Jurkat, Clone E6-1 (cell line): ENCODE results near the gene ERN1.
"Not testable (repeated sequence)": the region's sequence is repeated elsewhere in the genome, so short reads cannot be mapped to it uniquely, and the experiment has no call there.

Experiments
- DNase-seq: peaks from one replicate; pipeline ENCODE4 v3.0.0-alpha.2; 2011; ENCODE audit warnings: low read depth, low spot score
- H3K4me3 ChIP-seq: 2 replicates; pipeline ENCODE4 v1.5.1; 2011; ENCODE audit warnings: mild to moderate bottlenecking, low read length, control low read depth, moderate library complexity

The ERN1 gene

GRCh38 chr17:64020056-64020766, 109.7 kb downstream of the ERN1 start, which contains the start of gene ICAM2:
Gene ICAM2 (minus strand): TSS chr17:64020633. CDS start chr17:64006691, 13,942 bp downstream.
- peak; percentile 98 for DNase-seq
- H3K4me3 ChIP-seq: peak within 1 kb of the TSS; percentile 88

- not testable (repeated sequence) for DNase-seq
Observed at GRCh38 chr17:64019551-64019961, 110.4 kb downstream of the ERN1 start.

GRCh38 chr17:64017381-64017980, 112.5 kb downstream of the ERN1 start:
- no peak for DNase-seq
- H3K4me3 ChIP-seq: no peak overlapping the region

More at GRCh38 chr17:64019551-64019961, 110.4 kb downstream of the ERN1 start:
- H3K4me3 ChIP-seq: peak overlapping the region; percentile 88

GRCh38 chr17:64016974-64017373, 113.0 kb downstream of the ERN1 start:
- peak overlapping the region; percentile 36 for H3K4me3 ChIP-seq

GRCh38 chr17:64016231-64016784, 113.6 kb downstream of the ERN1 start:
- H3K4me3 ChIP-seq: peak overlapping the region; percentile 36
- no peak for DNase-seq

More at GRCh38 chr17:64016974-64017373, 113.0 kb downstream of the ERN1 start:
- DNase-seq: no peak

- no peak for DNase-seq
- peak overlapping the region; percentile 2; the same call in 1 of the 2 replicates for H3K4me3 ChIP-seq
Observed at GRCh38 chr17:64015447-64015846, 114.5 kb downstream of the ERN1 start.

- DNase-seq: no peak
- H3K4me3 ChIP-seq: no peak overlapping the region
Observed at GRCh38 chr17:64009571-64010402, 120.2 kb downstream of the ERN1 start.

- no peak for DNase-seq
- no peak overlapping the region for H3K4me3 ChIP-seq
Observed at GRCh38 chr17:64008830-64009229, 121.1 kb downstream of the ERN1 start.

GRCh38 chr17:64008346-64008745, 121.6 kb downstream of the ERN1 start:
- no peak for DNase-seq
- no peak overlapping the region for H3K4me3 ChIP-seq

GRCh38 chr17:64007838-64008282, 122.1 kb downstream of the ERN1 start:
- H3K4me3 ChIP-seq: no peak overlapping the region
- DNase-seq: no peak

GRCh38 chr17:64007089-64007837, 122.7 kb downstream of the ERN1 start:
- not testable (repeated sequence) for DNase-seq, H3K4me3 ChIP-seq

GRCh38 chr17:64006361-64007088, 123.4 kb downstream of the ERN1 start:
- no peak for DNase-seq
- no peak overlapping the region for H3K4me3 ChIP-seq

- no peak overlapping the region for H3K4me3 ChIP-seq
- DNase-seq: no peak
Observed at GRCh38 chr17:64005734-64006167, 124.2 kb downstream of the ERN1 start.

GRCh38 chr17:64004903-64005733, 124.8 kb downstream of the ERN1 start:
- no peak overlapping the region for H3K4me3 ChIP-seq
- DNase-seq: no peak

GRCh38 chr17:64004218-64004770, 125.7 kb downstream of the ERN1 start:
- no peak for DNase-seq

GRCh38 chr17:64003526-64004121, 126.3 kb downstream of the ERN1 start:
- H3K4me3 ChIP-seq: no peak overlapping the region
- no peak for DNase-seq

More at GRCh38 chr17:64004218-64004770, 125.7 kb downstream of the ERN1 start:
- no peak overlapping the region for H3K4me3 ChIP-seq
